Psoas muscle (tissue), 8 donors: ENCODE data around the gene ZC3H8. TPM values are rescaled to one million over a fixed set of nuclear protein-coding genes. Genes with fewer than 3 reads are reported as not detected.

Source experiments
- ATAC-seq, 4 donors: fragments of 200-7000 bp; cut with Tn5 transposase; one replicate each; pipeline ENCODE4 v1.9.1; 2020; ENCODE audit warnings: moderate library complexity in 3 of 4, mild to moderate bottlenecking in 2 of 4
- DNase-seq, 2 donors: peaks; one replicate each; pipeline ENCODE4 v3.0.0-alpha.2; 2020
- H3K27ac ChIP-seq: fragments of 200-600 bp; one replicate; pipeline ENCODE4 v1.8.0; 2022
- H3K27me3 ChIP-seq, 3 donors: fragments of 200-600 bp in 1 of 3; one replicate each; pipeline versions ENCODE4 v1.6.1 to v1.8.0; 2013 to 2022; ENCODE audit warnings: low read length in 2 of 3, mild to moderate bottlenecking in 2 of 3, moderate library complexity in 1 of 3; ENCODE audit not compliant: insufficient read depth in 3 of 3
- H3K36me3 ChIP-seq, 2 donors: fragments of 200-600 bp in 1 of 2; one replicate each; pipeline versions ENCODE4 v1.6.1 to v1.8.0; 2013 to 2022; ENCODE audit warnings: low read depth in 1 of 2, mild to moderate bottlenecking in 1 of 2, moderate library complexity in 1 of 2; ENCODE audit not compliant: insufficient read depth in 1 of 2
- H3K4me1 ChIP-seq: fragments of 200-600 bp; one replicate; pipeline ENCODE4 v1.8.0; 2022
- H3K4me3 ChIP-seq: fragments of 200-600 bp; one replicate; pipeline ENCODE4 v1.8.0; 2022; ENCODE audit warnings: mild to moderate bottlenecking
- H3K9me3 ChIP-seq: fragments of 200-600 bp; one replicate; pipeline ENCODE4 v1.8.0; 2022
- CTCF ChIP-seq: fragments of 200-600 bp; IDR thresholded peaks from one replicate; pipeline ENCODE4 v1.8.0; 2022; ENCODE audit warnings: antibody characterized with exemption
- WGBS, 3 donors: extraction: QIAGEN DNeasy Blood & Tissue Kit; methylation state at CpG; one replicate each; pipeline versions ENCODE4 v1.1.6 to v1.1.7; 2013; 5-methylcytosine and 5-hydroxymethylcytosine counted together
- intact Hi-C, 2 donors: fragments of 100-400 bp; cut with DNase I; formaldehyde crosslinking; loops; one replicate each; pipeline versions ENCODE4 v1.11.0 to v1.14.2; 2022
- long read RNA-seq, 2 donors: library from polyadenylated mRNA; unstranded; transcript quantifications; one replicate each; pipeline ENCODE4 v2.0.0, GENCODE V29; 2021
- polyA plus RNA-seq, 3 donors: library from polyadenylated mRNA; stranded (reverse); fragments of 200-250 nt; gene quantifications; one replicate each; pipeline ENCODE4 v1.2.3, GENCODE V29; 2013
- total RNA-seq, 4 donors: library from RNA; stranded (reverse); fragmentation: NEBNext Ultra II Directional in 2 of 4; extraction: Animal tissue kit (Norgen Biotek cat#: 25700) in 2 of 4; gene quantifications; one replicate each; pipeline versions ENCODE4 v1.2.1 to v1.2.4, GENCODE V29; 2021 to 2023
- donor health status: healthy with polysubstance abuse.
- donor health status: DM: no; HTN: no; CAD: no; lungs with moderate emphysema.
- donor health status: Bipolar disorder and iron deficiency.
- donor health status: healthy.
- donor health status: DM: yes; HTN: yes; CAD: no.
- donor health status: DM: no; HTN: no; CAD: no.
- donor health status: DM: no; HTN: no; CAD: no.
- donor health status: DM: yes; HTN: yes; CAD: no.

The ZC3H8 gene
- total RNA-seq (10 to 100 TPM; 11.1 to 22.5 (median 15.5) TPM), polyA plus RNA-seq (10 to 100 TPM in 1 of 3 donors, 1 to 10 TPM in 2; 8.3 to 17.6 (median 9.3) TPM)
- long read RNA-seq, donor 1, partial matches to known transcripts: 7 of 8 reads
- long read RNA-seq, donor 1, other reads (novel, unspliced or antisense): 0 of 8 reads
- long read RNA-seq, donor 2, transcript ZC3H8-201 (9 exons, 1,601 nt): major isoform, 5 of 13 reads
- long read RNA-seq, donor 2, partial matches to known transcripts: 5 of 13 reads
- long read RNA-seq, donor 2, other reads (novel, unspliced or antisense): 3 of 13 reads

GRCh38 chr2:112254466-112255240, at the start of gene ZC3H8:
Gene ZC3H8 (minus strand): TSS chr2:112255042. CDS start chr2:112254981, 61 bp downstream.
- DNase-seq (peak; percentile 95 to 98), ATAC-seq (peak; percentile 98 to 99 (median 98))
- Histone ChIP-seq H3K4me3 (peak within 1 kb of the TSS; percentile 95), H3K9me3 (no peaks in the 10 kb centered on the region), H3K27ac (peak within 1 kb of the TSS; percentile 96), H3K27me3 (no peaks in the 10 kb centered on the region), H3K4me1 (peaks cover 9% of the 10 kb centered on the region), H3K36me3 (peaks cover 0 to 4% of the 10 kb centered on the region in 2 donors)
- intact Hi-C loops: loop anchor here (5.0 to 10.0 kb wide), 4 partner anchors 178 to 370 kb away; partner anchors contain the start of genes RGPD8 (in 2 of the 2), ANAPC1 (in 1 of the 2) and CHCHD5 (in 1 of the 2)
- 0 to 1% (median 0%) methylated on average over 64 to 68 of the region's 68 CpGs for WGBS, 3 donors
- no peak for TF ChIP-seq CTCF

GRCh38 chr2:112304298-112304941, 49.6 kb upstream of the ZC3H8 start:
- no peak for DNase-seq
- no peak for TF ChIP-seq CTCF
- intact Hi-C loops: no loop called here
- no peaks in the 10 kb centered on the region for H3K9me3 ChIP-seq
- H3K36me3 ChIP-seq: peaks cover 0 to 78% of the 10 kb centered on the region in 2 donors
- H3K4me3 ChIP-seq: no peak overlapping the region
- 83 to 95% (median 83%) methylated on average over 2 of the region's 2 CpGs for WGBS, 3 donors
- H3K27ac ChIP-seq: no peak overlapping the region
- no peak for ATAC-seq
- no peaks in the 10 kb centered on the region for H3K27me3 ChIP-seq
- H3K4me1 ChIP-seq: no peaks in the 10 kb centered on the region

GRCh38 chr2:112301973-112302372, 47.1 kb upstream of the ZC3H8 start:
- ATAC-seq: no peak
- intact Hi-C loops: no loop called here
- Histone ChIP-seq H3K27ac (no peak overlapping the region), H3K9me3 (no peaks in the 10 kb centered on the region), H3K27me3 (no peaks in the 10 kb centered on the region), H3K36me3 (peaks cover 0 to 64% of the 10 kb centered on the region in 2 donors), H3K4me3 (no peak overlapping the region), H3K4me1 (no peaks in the 10 kb centered on the region)
- no peak for DNase-seq
- no peak for TF ChIP-seq CTCF

GRCh38 chr2:112301171-112301584, 46.3 kb upstream of the ZC3H8 start:
- Histone ChIP-seq H3K27me3 (no peaks in the 10 kb centered on the region), H3K36me3 (peaks cover 0 to 56% of the 10 kb centered on the region in 2 donors), H3K4me1 (no peaks in the 10 kb centered on the region), H3K4me3 (no peak overlapping the region), H3K27ac (no peak overlapping the region), H3K9me3 (no peaks in the 10 kb centered on the region)
- no peak for TF ChIP-seq CTCF
- DNase-seq: no peak
- no peak for ATAC-seq
- intact Hi-C loops: no loop called here
